Measurements from ENCODE around the gene CAPN8. TPM values are rescaled to one million over a fixed set of nuclear protein-coding genes. Genes with fewer than 3 reads are reported as not detected.

CAPN8 gene
- total RNA-seq, 1 experiment from 2014 or later, result 0.14 TPM

GRCh38 chr1:223669003-223669795, 3.7 kb upstream of the CAPN8 start:
- in situ Hi-C loops (cut with HindIII; ENCODE audit: low pct_unique_long_range_greater_than_20kb, low sequenced_read_pairs), result no loop called here

GRCh38 chr1:223667484-223668182, 2.1 kb upstream of the CAPN8 start:
- in situ Hi-C loops (cut with HindIII; ENCODE audit: low pct_unique_long_range_greater_than_20kb, low sequenced_read_pairs), result no loop called here
- no peak for DNase-seq (ENCODE audit: low read depth)

More at GRCh38 chr1:223669003-223669795, 3.7 kb upstream of the CAPN8 start:
- DNase-seq (ENCODE audit: low read depth), result no peak

GRCh38 chr1:223664106-223664505, 1.4 kb downstream of the CAPN8 start:
- DNase-seq (ENCODE audit: low read depth), result no peak
- in situ Hi-C loops (cut with HindIII; ENCODE audit: low pct_unique_long_range_greater_than_20kb, low sequenced_read_pairs), result no loop called here

- DNase-seq (ENCODE audit: low read depth), result no peak
- in situ Hi-C loops (cut with HindIII; ENCODE audit: low pct_unique_long_range_greater_than_20kb, low sequenced_read_pairs), result no loop called here
These were observed 2.6 kb downstream of the CAPN8 start for GRCh38 chr1:223662943-223663342.

- in situ Hi-C loops (cut with HindIII; ENCODE audit: low pct_unique_long_range_greater_than_20kb, low sequenced_read_pairs), result no loop called here
- DNase-seq (ENCODE audit: low read depth), result no peak
These were observed 5.8 kb downstream of the CAPN8 start for GRCh38 chr1:223659711-223660110.

GRCh38 chr1:223657978-223658377, 7.5 kb downstream of the CAPN8 start:
- in situ Hi-C loops (cut with HindIII; ENCODE audit: low pct_unique_long_range_greater_than_20kb, low sequenced_read_pairs), result no loop called here
- DNase-seq (ENCODE audit: low read depth), result no peak

- in situ Hi-C loops (cut with HindIII; ENCODE audit: low pct_unique_long_range_greater_than_20kb, low sequenced_read_pairs), result no loop called here
- DNase-seq (ENCODE audit: low read depth), result no peak
These were observed 11.4 kb downstream of the CAPN8 start for GRCh38 chr1:223654083-223654482.

- DNase-seq (ENCODE audit: low read depth), result no peak
- in situ Hi-C loops (cut with HindIII; ENCODE audit: low pct_unique_long_range_greater_than_20kb, low sequenced_read_pairs), result no loop called here
These were observed 12.1 kb downstream of the CAPN8 start for GRCh38 chr1:223653431-223653830.

GRCh38 chr1:223653015-223653414, 12.5 kb downstream of the CAPN8 start:
- in situ Hi-C loops (cut with HindIII; ENCODE audit: low pct_unique_long_range_greater_than_20kb, low sequenced_read_pairs), result no loop called here
- DNase-seq (ENCODE audit: low read depth), result no peak

GRCh38 chr1:223652436-223652941, 13.0 kb downstream of the CAPN8 start:
- DNase-seq (ENCODE audit: low read depth), result no peak
- in situ Hi-C loops (cut with HindIII; ENCODE audit: low pct_unique_long_range_greater_than_20kb, low sequenced_read_pairs), result no loop called here

GRCh38 chr1:223651291-223651991, 14.1 kb downstream of the CAPN8 start:
- in situ Hi-C loops (cut with HindIII; ENCODE audit: low pct_unique_long_range_greater_than_20kb, low sequenced_read_pairs), result no loop called here
- no peak for DNase-seq (ENCODE audit: low read depth)

GRCh38 chr1:223650465-223650864, 15.0 kb downstream of the CAPN8 start:
- in situ Hi-C loops (cut with HindIII; ENCODE audit: low pct_unique_long_range_greater_than_20kb, low sequenced_read_pairs), result no loop called here
- DNase-seq (ENCODE audit: low read depth), result no peak

- no peak for DNase-seq (ENCODE audit: low read depth)
- in situ Hi-C loops (cut with HindIII; ENCODE audit: low pct_unique_long_range_greater_than_20kb, low sequenced_read_pairs), result no loop called here
These were observed 16.3 kb downstream of the CAPN8 start for GRCh38 chr1:223649222-223649621.

GRCh38 chr1:223647249-223647648, 18.3 kb downstream of the CAPN8 start:
- in situ Hi-C loops (cut with HindIII; ENCODE audit: low pct_unique_long_range_greater_than_20kb, low sequenced_read_pairs), result no loop called here
- DNase-seq (ENCODE audit: low read depth), result no peak

GRCh38 chr1:223645903-223646302, 19.6 kb downstream of the CAPN8 start:
- in situ Hi-C loops (cut with HindIII; ENCODE audit: low pct_unique_long_range_greater_than_20kb, low sequenced_read_pairs), result no loop called here
- no peak for DNase-seq (ENCODE audit: low read depth)

GRCh38 chr1:223642237-223642636, 23.3 kb downstream of the CAPN8 start:
- in situ Hi-C loops (cut with HindIII; ENCODE audit: low pct_unique_long_range_greater_than_20kb, low sequenced_read_pairs), result no loop called here
- DNase-seq (ENCODE audit: low read depth), result no peak

GRCh38 chr1:223641523-223642039, 23.9 kb downstream of the CAPN8 start:
- in situ Hi-C loops (cut with HindIII; ENCODE audit: low pct_unique_long_range_greater_than_20kb, low sequenced_read_pairs), result no loop called here
- no peak for DNase-seq (ENCODE audit: low read depth)

GRCh38 chr1:223639331-223639749, 26.2 kb downstream of the CAPN8 start:
- in situ Hi-C loops (cut with HindIII; ENCODE audit: low pct_unique_long_range_greater_than_20kb, low sequenced_read_pairs), result no loop called here
- no peak for DNase-seq (ENCODE audit: low read depth)

GRCh38 chr1:223635236-223635635, 30.3 kb downstream of the CAPN8 start:
- no peak for DNase-seq (ENCODE audit: low read depth)
- in situ Hi-C loops (cut with HindIII; ENCODE audit: low pct_unique_long_range_greater_than_20kb, low sequenced_read_pairs), result no loop called here

Measured in Caki2 (cell line).